Stimulated activated CD4-positive, alpha-beta T cell treated with anti-CD3 and anti-CD28 coated beads, Interleukin-2, amount 100 ng/mL, for 4 hours (primary cell): ENCODE results near the gene RPS6KB1.
A peak's percentile ranks its signal among the peaks of the same experiment; 100 is the strongest.
"Not testable (repeated sequence)": the region's sequence is repeated elsewhere in the genome, so short reads cannot be mapped to it uniquely, and the experiment has no call there.

Experiments
- DNase-seq: peaks from one replicate; pipeline ENCODE4 v3.0.0-alpha.2; 2020; ENCODE audit warnings: low read depth

RPS6KB1 gene

DNA sequence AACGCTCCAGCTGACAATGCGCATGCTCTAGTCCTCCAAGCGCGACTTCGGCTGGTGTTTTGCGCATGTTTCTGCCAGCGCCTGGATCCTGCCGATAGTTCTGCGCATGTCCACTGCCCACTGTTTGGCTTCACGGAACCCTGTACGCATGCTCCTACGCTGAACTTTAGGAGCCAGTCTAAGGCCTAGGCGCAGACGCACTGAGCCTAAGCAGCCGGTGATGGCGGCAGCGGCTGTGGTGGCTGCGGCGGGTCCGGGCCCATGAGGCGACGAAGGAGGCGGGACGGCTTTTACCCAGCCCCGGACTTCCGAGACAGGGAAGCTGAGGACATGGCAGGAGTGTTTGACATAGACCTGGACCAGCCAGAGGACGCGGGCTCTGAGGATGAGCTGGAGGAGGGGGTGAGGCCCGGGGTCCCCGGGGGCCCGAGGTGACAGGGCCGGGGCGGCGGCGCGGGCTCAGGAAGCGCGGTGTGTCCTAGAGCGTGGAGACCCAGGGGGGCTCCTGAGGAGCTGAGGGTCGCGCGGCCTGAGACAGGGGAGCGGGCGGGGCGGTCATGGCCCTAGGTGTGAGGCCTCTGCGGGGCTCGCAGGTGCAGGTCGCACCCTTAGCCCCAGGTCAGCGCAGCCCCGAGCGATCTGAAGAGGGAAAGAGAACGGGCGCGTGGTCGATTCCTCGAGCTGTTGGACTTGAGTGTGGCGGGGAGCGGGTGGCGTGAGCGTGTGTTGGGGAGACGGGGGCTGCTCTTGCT is at the start of gene RPS6KB1, which contains the start of gene TUBD1:
RPS6KB1 (plus strand) TSS at position 198 of the 752 bp plus-strand sequence; CDS start at position 262, 64 bp downstream.
TUBD1 (minus strand) TSS at position 20 of the 752 bp plus-strand sequence. CDS start 1,941 bp downstream, outside the sequence.
- peak; percentile 96 for DNase-seq

DNA sequence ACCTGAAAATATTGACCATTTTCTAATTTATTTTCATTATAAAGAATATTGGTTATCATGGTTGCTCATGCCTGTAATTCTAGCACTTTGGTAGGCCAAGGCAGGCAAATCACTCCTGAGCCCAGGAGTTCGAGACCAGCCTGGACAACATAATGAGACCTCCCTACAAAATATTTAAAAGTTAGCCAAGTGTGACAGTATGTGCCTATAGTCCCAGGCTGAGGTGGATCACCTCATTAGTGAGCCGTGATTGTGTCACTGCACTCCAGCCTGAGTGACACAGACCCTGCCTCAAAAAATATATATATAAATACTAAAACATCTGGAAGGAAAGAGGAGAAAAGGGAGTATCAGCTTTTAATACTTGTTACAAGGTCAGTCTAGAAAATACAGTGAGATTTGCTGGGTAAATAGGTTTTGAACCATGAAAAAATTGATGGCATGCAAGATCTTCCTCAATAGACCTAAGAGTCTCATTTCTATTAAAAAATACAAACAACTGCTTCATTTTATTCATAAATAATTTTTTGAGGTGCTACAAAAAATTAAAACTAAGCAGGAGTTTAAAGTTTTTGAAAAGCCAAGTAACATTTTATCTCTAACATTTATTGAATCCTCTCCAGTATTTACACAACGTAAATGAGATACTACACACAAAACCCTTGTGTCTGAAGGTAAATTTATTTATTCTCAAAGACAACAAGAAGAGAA is 47.9 kb upstream of the RPS6KB1 start:
- no peak for DNase-seq

DNA sequence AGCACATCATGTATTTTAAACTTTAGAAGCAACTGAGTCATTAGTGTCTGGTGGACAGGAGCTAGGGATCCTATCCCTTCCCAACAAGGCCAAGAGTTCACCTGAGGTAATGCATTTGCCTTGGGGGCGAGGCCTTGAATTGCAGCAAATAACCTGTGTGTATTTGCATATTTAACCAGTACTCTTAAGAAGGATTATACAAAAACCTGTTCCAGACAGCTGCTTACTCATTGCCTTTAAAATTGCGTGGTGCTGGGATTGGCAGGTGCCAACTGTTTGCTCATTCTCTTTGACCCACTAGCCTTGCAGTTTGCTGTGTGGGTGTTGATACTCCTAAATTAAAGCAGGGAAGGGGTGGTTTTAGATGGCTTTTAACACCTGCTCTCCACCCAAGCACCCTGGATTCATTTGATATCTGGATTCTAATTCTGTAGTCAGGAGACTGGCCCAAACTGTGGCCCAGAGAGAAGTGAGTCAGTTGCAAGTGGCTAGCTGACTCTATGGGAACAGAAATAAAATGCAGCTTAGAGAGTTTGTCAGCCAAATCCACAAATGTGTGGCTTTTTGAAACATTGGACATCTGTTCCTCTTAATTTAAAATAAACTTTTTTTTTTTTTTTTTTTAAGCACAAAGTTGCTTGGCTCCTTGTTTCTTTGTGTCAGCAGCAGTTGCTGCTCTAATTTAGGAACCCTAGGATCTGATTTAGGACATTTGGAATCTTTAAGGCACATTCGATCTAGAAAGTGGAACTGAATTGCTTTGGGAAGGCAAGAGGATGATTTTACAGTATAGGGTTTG is 47.1 kb upstream of the RPS6KB1 start:
- DNase-seq, result no peak

DNA sequence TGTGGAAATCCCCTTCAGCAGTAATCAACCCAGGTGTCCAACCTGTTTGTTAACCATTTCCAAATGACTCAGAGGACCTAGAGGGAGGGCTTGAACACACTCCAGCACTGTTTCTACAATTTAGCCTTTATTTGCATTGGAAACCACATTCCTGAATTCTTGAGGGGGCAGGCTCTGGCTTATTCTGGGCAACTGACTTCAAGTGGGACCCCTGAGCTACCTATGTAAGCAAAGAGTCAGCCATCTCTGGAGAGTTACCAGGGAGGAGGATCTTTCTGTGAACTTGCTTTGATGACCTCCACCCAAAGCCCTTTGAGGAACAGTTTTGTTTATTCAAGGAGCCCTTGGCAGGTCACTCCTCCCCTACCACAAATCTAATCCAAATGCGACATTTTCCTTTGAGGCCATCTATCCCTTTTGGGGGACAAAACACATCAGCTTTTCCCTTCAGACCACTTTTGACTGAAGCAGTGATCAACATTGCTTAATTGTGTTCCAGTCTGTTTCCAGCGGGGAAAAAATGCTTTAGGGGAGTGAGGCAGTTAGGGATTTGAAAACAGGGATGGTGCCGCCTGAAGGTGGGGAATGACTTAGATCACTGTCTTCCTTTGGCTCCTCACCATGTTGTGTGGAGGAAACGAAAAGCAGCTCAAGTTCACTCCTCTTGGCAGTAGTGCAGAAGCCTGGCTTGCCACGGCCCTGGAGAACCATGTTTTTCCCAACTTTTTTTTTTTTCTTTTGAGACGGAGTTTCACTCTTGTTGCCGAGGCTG is 46.3 kb upstream of the RPS6KB1 start:
- DNase-seq, result no peak

DNA sequence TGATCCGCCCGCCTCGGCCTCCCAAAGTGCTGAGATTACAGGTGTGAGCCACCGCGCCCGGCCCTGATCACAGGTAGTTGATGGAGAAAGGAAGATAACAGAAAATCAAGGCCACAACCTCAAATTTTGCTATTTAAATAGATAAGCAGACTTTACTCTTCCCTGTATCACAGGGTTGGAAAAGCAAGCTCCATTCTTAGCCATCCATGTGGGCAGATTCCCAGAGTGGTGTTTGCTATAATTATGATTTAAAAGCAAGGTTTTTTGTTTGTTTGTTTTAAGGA is 44.6 kb upstream of the RPS6KB1 start:
- DNase-seq, result no peak

DNA sequence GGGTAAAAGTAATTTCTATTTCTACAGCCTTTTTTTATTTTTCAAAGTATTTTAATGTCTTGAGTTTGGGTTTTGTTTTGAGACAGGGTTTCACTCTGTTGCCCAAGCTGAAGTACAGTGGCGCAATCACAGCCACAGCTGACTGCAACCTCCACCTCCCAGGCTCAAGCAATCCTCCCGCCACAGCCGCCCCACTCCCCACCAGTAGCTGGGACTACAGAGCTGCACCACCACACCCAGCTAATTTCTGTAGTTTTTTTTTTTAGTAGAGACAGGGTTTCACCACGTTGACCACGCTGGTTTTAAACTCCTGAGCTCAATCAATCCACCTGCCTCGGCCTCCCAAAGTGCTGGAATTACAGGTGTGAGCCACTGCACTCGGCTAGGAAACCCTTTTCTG is 44.1 kb upstream of the RPS6KB1 start:
- DNase-seq, result no peak

DNA sequence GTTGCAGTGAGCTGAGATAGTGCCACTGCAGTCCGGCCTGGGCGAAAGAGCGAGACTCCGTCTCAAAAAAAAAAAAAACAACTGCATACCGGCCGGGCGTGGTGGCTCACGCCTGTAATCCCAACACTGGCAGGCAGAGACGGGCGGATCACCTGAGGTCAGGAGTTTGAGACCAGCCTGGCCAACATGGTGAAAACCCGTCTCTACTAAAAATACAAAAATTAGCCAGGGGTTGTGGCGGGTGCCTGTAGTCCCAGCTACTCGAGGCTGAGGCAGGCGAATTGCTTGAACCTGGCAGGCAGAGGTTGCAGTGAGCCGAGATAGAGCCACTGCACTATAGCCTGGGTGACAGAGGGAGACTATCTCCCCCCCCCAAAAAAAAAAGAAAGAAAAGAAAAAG is 42.6 kb upstream of the RPS6KB1 start:
- DNase-seq, result not testable (repeated sequence)

DNA sequence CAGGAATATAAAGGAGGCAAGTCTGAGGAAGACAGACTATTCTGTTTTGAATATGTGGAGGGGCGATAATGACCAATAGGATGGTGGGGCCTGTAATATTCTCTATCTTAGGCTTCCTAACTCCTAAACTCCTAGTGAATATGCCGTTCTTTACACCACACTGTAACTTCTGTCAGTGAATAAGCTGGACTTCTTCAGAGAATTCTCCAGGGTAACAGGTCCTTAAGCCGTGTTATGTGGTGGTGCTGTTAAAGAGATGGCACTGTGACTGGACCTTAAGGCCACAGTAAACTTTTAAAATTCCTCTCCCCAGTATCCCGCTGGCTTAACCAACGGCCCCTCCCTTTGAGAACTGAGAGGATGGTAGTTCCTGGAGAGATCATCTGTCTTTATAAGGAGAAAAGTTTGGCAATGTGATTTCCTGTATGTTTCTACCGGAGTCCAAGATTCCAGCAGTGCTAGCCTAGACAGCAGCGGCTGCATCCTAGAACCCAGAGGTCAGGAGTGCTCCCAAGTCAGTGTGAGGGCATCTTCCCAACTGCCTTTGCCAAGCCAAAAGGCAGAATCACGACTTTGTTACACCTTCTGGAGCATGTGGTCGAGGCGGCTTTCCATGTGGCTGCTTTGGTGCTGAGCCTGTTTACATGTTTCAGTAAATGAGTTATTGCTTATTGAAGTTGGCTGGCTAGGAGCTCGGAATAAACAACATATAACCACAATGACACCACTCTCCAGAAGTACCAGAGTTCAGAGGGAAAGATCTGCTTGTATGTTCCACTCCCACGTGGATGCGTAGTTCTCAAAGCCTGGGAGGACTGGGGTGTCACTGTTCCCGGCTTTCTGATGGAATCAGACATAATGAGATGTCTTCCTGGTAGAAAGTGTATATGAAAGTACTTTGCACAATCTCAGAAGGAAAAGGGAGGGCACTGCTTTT is 41.2 kb upstream of the RPS6KB1 start:
- DNase-seq, result no peak

DNA sequence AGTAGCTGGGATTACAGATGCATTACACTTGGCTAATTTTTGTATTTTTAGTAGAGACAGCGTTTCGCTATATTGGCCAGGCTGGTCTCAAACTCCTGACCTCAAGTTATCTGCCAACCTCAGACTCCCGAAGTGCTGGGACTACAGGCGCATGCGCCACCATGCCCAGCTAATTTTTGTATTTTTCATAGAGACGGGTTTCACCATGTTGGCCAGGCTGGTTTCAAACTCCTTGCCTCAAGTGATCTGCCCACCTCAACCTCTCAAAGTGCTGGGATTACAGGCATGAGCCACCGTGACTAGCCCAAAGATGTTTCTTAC is 40.1 kb upstream of the RPS6KB1 start:
- DNase-seq, result not testable (repeated sequence)

DNA sequence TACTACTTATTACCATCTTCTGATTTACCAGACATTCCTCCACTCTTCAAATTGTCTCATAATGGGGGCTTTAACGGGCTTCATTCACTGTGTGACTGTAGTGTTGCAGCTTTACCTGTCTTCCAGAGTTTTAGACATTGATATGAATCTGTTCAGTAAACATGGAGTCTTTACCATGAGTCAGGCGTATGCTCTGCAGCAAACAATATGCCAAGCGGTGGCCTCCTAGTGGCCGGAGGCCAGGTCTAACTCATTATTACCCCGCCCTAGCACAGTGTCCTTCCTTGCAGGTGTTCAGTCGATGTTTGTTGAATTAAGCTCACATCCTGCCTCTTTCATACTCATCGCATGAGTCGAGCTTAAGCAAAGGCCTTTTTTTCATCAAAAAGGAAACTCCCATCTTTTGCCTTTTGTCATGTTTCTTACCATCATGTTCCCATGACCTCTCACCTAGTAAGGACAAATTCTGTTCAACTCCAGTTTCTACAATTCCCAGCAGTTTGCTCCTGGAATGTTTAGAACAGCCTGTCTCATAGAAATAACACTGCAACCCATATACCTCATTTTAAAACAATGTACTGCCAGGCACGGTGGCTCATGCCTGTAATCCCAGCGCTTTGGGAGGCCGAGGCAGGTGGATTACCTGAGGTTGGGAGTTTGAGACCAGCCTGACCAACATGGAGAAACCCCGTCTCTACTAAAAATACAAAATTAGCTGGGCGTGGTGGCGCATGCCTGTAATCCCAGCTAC is 39.6 kb upstream of the RPS6KB1 start:
- no peak for DNase-seq

DNA sequence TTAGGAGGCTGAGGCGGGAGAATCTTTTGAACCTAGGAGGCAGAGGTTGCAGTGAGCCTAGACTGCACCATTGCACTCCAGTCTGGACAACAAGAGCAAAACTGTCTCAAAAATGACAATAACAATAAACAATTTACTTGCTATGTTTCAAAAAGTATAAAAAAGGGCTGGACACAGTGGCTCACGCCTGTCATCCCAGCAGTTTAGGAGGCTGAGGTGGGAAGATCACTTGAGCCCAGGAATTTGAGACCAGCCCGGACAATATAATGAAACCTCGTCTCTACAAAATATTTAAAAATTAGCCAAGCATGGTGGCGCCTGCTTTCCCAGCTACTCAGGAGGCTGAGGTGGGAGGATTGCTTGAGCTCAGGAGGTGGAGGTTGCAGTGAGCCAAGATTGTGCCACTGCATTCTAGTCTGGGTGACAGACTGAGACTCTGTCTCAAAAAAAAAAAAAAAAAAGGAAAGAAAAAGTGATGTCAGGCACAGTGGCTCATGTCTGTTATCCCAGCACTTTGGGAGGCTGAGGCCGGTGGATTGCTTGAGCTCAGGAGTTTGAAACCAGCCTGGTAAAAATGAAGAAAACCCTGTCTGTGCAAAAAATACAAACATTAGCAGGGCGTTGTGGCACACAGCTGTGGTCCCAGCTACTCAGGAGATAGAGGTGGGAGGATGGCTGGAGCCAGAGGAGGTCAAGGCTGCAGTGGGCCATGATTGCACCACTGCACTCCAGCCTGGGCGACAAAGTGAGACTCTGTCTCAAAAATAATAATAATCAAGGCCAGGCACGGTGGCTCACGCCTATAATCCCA is 38.8 kb upstream of the RPS6KB1 start:
- DNase-seq, result not testable (repeated sequence)

DNA sequence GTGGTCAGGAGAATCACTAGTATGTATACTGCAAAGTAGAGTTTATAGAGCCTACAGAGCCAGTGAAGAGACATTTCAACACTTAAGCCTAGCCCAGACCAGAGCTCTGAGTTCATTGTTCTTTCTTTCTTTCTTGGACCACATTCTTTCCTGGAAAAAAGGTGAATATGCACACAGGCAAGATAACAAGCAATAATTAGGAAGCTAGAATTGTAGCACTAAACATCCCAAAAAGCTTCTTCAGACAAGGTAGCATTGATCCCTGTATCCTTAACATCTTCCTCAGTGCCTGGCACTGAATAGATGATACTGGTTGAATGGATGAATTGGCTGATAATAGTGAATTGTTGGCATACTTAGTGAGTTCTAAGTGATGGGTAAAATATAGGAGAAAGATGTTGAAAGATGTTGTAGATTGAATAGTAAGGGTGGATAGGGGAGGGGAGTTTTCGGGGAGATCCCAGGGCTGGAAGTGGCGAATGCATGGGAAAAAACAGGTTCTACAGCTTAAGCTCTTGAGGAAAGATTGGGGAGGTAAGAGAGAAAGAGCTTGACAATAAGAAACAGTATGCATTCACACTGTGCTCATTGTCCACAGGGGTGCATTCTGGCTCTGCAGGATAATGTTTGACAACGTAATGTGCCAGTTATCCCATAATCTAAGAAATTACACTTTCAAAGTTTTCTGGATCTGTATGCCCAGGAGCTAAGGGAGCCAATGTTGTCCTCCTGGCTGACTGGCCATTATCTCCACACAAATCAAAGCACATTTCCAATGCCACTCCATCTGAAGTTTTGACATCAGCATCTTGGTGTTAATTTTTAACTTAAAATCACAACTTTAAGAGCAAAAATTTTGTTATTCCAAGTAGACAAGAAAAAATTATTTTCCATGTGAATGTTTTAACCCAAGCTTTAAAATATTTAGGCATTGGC is 35.8 kb upstream of the RPS6KB1 start:
- no peak for DNase-seq

DNA sequence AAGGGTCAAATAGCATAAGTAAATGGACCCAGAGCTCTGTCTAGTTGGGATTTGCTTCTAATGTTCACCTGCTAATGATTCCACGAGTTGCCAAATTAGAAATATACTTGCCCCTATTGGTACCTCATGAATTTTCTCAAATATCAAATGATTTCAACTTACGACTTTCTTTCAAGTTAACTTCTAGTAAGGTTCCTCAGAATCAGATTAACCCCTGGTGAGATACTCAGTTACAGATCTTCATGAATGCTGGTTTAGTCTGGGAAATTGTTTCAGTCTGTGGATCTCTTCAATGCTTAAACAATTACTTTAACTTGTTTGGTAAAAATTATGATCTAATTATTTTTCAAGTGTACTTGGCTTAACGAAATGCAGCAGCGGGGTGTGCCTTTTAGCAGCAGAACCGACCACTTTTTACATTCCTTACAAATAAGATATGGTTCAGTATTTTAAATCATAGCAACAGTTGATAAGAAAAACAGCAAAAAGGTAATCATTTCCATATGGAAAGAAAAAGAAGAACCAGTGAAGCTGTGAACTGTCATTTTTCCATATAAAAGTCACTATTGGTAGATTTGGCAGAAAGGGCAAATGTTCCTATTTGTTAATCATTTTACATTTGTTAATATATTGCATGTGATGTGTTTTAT is 34.6 kb upstream of the RPS6KB1 start:
- no peak for DNase-seq

DNA sequence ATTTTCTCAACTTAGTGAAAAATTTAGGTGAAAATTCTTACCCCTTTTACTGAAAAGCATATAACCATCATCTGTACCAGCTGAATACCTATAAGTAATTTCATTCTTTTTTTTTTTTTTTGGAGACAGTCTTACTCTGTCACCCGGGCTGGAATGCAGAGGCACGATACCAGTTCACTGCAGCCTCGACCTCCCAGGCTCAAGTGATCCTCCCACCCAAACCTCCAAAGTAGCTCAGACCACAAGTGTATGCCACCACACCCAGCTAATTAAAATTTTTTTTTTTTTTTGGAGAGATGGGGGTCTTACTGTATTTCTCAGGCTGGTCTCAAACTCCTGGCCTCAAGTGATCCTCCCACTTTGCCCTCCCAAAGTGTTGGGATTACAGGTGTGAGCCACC is 34.0 kb upstream of the RPS6KB1 start:
- DNase-seq, result no peak

DNA sequence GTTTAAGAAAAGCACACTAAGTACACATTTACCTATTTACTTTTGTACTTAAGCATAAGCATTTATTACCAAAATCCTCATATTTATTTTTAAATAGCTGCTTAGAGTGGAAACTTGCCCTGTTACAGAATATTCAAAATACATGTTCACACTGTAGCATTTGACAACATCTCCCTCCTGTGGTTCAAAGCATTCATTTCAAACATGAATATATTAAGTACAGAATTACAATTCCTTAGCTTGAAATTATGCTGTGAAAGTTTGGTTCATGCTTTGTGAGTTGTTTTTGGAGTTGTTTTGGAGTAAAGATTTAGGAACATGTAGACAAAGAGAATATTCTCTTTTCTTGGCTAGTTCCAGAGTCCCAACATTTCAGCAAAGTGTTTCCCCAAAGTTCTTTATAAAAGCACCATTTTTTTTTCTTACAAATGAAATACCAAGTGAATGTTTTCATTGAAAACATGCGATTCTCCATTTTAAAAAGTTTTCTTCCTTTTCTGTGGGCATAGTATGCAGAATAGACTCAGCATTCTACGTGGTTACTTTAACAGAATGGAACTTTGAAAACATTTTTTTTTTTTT is 33.4 kb upstream of the RPS6KB1 start:
- DNase-seq, result no peak

DNA sequence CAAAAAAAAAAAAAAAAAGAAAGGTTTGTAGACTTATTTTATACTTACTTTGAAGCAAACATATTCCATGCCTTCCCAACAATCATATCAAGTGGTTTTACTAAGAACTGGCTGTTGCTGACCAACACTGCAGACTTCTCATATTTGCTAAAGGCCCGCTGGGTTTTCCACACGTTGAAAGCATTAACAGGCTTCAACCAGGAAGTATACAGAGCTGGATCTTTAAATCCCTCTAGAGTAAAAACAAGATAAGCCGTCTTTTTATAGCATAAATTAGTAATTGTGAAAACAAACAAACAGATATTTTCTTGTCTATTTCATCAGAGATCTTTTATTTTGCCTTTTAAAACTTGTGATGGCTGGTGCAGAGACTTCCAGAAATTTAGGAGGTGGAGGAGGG is 29.3 kb upstream of the RPS6KB1 start:
- no peak for DNase-seq

DNA sequence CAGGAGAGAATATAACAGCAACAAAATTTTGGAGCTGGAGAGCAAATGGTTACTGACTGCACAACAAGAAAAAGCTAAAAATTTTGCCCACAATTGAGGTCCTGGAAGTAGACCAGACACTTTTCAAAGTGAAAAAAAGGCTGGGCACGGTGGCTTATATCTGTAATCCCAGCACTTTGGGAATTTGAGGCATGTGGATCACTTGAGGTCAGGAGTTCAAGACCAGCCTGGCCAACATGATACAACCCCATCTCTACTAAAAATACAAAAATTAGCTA is 23.0 kb upstream of the RPS6KB1 start:
- no peak for DNase-seq

DNA sequence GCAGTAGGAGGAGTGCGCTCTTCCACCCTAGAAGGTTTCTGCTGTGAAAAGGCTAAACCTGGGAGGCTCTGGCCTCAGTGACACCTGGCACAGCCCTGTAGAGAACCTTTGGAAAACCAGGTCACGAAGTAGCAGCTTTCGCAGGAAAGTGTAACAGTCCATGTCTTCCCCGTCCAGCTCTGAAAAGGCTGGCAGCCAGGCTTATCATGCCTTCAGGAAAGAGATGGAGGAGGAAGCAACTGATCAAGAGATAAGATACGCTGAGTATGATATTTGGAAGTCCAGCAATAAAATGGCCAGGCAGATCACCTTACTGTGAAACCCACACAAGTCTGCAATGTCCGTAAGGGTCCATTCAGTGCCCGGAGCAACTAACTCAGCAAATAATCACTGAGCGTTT is 22.4 kb upstream of the RPS6KB1 start:
- no peak for DNase-seq
